HK-2 (cell line): ENCODE results near the gene ITGB2.
A peak's percentile ranks its signal among the peaks of the same experiment; 100 is the strongest.

Experiments
- DNase-seq: peaks from one replicate; pipeline ENCODE4 v3.0.0-alpha.2; 2018; ENCODE audit not compliant: unreplicated experiment

The ITGB2 gene

DNA sequence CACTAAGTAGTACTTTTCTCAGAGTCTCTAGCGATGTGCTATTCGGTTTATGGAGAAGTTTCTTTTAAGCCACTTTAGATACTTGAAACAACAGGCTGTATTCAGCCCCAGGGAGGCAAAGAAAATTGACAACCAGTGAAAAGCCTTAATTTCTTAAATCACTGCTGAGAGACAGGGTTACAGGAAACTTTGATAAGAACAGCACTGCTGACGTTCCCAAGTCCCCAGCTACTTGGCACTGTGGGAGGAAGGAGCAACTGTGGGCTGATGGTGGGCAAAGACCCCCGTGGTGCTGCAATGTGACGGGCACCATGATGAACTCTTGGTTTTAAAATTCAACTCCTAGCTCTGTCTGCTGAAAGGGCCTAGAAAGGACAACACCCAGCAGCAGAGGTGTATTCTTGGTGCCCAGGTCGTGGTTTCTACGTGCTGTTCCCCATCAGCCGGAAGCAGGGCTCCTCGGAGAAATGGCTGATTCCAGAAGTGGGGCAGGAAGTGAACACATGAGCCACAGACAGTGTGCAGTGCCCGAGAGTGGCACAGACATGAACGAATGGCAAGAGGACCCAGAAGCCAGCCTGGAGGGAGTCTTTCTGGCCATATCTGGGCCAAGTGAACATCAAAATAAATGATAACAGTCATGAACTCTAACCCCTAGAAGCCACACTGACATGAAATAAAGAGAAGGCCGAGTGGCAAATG, 52.5 kb downstream of the ITGB2 start:
- no peak for DNase-seq

GRCh38 chr21:44867464-44867863, 53.2 kb downstream of the ITGB2 start:
- no peak for DNase-seq

- no peak for DNase-seq
These were observed 53.9 kb downstream of the ITGB2 start for GRCh38 chr21:44866780-44867179.

DNA sequence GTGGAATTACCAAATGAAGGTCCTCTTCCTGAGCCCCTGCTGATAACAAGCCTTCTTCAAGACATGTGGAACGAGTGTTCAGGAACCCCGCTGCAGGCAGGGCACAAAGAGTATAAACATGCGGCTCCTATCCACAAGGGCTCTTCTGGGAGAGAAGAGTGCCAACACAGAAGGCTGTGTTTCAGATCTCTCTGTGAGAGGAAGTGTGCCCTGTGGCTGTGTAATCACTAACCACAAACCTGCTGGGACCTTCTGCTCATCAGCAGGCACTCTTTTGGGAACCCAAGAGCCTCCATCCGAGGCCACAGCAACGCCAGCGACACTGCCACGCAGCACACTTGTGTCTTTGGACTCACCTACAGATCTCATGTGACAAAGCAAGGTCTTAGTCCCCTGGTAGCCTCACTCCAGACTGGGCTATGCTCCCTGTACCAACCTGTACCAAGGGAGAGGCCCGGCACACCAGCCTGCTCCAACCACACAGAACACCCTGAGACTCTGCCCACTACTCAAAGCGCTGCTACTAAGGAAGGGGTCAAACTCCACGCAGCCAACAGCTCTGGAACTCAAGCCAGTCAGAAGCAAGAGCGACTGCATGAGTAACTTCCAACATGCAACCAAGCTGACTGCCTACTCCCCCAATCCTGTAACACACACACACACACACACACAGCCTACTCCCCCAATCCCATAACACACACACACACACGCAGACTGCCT, 55.0 kb downstream of the ITGB2 start:
- DNase-seq, result no peak

DNA sequence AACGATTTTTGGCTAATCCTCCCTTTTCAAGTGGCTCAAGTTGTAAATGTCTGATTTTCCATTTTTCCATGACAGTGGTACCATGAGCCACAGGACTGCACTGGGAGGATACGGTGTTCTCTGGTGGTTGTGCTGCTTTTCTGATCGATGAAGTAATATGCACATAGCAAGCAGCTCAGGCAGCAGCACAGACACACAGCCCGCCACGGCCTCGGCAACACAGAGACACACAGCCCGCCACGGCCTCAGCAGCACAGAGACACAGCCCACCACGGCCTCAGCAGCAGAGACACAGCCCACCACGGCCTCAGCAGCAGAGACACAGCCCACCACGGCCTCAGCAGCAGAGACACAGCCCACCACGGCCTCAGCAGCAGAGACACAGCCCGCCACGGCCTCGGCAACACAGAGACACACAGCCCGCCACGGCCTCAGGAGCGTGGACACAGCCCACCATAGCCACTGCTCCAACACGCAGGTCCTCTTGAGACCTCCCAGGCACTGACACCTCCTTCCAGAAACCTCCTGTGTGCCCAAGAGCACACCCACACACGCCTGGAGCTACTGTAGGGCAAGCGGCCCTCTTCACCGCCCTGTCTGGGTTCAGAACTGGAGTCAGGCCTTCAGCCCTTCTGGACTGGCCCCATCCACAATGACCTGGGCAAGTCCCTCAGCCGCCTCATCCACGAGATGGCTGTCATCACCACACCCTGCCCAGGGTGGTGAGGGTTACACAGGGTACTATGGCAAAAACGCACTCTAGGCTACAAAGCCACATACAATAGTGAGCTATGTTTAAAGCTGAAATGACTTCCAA, 57.6 kb downstream of the ITGB2 start:
- no peak for DNase-seq

DNA sequence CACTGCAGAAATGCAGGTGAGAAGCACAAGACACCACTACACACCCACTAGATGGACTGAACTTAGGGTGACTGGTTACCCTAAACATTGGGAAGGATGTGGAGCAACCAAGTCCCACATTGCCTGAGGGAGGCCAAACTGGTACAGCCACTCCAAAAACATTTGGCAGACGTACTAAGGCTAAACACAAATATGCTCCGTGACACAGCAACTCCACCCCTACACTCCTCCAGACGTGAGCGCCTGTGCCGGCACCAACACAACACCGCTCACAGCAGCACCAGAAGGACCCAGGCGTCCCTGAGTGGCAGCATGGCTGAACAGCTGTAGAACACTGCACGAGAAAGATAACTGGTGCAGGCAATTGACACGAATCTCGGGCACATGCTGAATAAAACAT, 61.9 kb downstream of the ITGB2 start:
- no peak for DNase-seq

DNA sequence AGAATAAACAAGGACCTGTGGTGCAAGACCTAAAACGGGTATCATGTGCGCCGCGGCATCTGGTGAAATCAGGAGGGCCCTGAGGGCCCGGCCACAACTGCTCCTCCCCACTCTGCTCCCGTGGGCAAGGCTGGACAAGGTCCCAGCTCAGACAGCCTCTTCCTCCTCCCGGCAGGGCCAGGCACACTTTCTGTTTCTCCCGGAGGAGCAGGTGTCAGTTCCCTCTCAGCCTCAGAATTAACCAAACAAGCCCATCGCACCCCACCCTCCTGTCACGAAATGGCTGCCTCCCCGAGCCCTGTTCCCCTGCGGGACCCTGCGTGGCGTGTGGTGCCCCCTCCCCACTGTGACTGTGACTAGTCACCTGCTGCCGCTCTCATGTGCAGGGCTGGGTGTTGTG, 62.4 kb downstream of the ITGB2 start:
- no peak for DNase-seq

DNA sequence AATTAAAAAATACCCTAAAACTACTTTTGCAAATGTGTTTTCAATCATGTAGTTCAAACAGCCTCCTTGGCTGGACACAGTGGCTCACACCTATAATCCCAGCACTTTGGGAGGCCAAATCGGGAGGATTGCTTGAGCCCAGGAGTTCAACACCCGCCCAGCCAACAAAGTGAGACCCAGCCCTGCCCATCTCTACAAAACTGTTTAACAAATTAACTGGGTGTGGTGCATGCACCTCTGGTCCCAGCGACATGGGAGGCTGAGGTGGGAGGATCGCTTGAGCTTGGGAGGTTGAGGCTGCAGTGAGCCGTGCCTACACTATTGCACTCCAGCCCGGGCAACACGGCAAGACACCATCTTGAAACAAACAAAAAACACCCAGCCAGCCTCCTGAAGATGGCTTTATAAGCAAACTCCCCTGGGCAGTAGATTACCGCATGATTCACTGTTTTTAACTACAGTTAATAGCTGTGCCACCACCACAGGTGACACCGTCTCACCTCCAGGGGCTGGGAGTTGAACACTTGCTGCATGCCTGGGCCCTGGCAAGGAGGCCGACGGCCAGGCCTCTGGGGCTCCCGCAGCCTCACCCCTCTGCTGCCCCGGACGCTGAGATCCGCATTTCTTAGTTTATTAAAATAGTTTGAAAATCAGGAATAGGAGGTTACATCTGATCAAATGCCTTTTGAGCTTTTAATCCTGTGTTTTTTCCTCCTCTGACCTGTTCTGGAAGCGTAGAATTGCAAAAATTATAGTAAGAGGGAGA, 63.4 kb downstream of the ITGB2 start:
- no peak for DNase-seq

DNA sequence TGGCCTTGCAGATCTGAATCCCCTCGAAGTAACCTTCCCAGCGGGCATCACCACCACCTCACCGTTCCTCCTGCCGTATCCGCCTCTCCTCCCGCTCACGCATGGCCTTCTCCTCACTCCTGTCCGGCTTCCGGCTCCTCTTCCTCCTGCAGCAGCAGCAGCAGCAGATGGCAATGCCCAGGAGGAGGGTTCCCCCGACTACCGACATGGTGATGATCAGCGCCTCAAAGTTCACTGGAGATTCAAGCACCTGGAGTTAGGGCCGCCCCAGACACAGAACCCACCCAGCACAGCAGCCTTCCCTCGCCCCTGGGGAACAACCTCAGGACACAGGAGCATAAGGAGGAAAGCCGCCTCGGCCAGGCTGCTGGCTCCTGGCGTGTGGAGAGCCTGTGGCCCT, 64.6 kb downstream of the ITGB2 start:
- no peak for DNase-seq

DNA sequence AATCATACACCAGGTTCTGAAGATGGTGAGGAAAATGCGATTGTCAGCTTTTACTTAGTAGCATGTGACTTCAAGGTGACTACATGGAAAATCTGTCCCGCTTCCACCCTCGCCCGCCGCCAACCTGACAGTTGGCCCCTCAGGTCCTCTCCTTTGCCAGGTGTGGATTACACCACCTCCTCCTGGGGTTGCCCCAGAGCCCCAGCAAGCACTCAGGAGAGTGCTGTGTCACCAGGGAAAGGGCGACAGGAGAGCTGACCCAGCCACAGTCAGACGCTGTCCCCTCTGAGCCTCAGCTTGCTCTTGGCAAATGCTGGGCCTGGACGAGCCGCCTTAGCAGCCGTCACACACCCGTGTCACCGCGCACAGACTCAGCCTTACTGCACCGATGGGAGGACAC, 65.1 kb downstream of the ITGB2 start:
- DNase-seq, result no peak

DNA sequence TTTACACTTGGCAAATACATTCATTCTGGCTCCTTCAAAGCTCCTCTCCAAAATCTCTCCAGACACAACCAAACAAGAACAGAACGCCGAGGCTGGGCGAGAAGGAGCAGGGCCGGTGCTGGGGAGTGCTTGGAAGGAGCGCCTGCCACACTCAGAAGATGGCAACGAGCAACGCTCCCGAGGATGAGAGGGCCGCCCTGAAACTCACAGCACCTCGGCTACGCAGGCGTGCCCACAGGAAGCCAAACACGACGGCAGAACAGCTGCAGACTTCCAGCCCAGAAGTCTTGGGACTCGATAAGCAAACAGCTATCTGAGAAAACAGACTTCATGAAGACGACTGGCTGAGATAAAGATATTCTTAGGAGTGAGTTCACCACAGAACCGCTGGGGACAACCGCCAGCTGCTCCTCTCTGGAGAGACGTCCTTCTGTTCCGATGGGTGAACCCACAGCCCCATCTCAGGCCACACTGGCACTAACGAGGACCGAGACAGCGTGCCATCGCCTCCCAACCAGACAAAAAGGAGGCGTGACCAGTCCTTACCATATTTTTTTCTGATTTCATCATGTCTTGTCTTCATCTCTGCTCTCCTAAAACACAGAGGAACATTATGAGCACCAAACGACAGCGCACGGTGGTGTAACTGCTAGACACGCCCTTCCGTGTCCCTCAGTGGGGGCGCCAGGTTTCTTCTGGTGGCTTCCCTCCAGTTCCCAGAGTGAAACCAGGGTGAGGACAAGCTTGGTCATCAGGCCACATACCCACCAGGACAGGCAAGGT, 65.8 kb downstream of the ITGB2 start:
- no peak for DNase-seq

DNA sequence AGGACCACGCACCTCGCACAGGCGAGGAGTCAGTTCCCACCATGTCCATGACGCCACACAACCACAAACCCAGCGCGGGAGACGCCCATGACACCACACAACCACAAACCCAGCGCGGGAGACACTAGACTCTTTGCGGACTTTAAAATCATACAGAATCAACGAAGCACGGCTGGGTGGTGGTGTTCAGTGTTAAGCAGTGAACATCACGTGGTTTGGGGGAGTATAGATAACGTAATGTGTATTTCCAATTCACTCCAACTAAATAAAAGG, 66.4 kb downstream of the ITGB2 start:
- DNase-seq, result no peak

GRCh38 chr21:44853601-44854390, 66.9 kb downstream of the ITGB2 start:
- DNase-seq, result no peak

DNA sequence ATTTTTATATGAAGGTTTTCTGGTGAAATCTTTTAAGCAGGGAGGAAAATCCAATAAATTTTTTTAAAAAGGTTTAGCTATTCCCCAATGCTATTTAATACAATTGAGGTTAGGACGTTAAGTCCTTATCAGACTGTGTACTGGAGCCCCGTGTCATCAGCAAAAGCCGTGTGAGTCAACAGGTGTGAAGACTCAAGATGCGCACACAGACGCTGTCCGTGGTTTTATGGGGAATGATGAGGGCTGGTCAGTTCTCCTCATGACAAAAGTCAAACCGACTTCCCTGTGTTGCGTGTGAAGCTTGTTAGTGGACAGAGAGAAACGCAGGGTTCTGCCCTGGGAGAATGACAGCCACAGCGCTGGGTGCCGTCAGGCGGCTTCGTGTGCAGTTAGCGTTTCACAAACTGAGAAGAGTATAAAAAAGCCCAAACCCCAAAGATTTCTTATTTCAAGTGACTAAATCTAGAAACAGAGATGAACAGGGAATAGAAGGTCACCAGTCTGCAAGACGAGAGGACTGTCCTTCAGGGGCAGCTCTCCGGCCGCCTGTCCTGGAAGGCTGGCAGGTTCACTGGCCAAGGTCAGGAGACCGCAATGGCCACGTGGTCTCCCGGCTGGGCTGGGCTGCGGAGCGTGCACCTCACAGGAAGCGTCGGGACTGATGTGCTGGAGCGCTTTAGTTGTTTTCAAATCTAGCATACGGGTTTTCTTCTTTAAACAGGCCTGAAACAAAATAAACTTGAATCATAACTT, 69.6 kb downstream of the ITGB2 start:
- no peak for DNase-seq

- no peak for DNase-seq
These were observed 70.4 kb downstream of the ITGB2 start for GRCh38 chr21:44850208-44850800.

DNA sequence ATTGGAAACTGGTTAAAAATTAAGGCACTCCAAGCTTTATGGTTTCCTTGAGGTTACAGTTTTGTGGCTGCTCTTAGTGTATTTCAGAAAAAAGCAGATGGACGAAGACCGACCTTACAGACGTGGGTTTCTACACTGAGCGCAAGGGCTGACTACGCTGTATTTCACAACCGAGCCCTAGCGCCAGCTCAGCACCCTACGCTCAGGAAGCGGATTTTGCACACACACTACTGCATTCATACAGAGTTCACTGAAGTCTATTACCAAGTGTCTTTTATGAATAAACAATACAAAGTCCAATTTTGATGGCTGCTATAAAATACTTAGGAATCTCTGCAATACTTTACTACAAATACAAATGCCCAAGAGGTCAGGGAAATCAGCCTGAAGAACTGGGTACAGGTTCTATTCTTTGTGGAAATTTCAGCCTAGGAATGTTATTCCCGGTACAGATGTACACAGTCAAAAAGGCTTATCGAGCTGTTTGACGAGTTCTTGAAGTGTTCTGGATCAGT, 71.0 kb downstream of the ITGB2 start:
- no peak for DNase-seq

DNA sequence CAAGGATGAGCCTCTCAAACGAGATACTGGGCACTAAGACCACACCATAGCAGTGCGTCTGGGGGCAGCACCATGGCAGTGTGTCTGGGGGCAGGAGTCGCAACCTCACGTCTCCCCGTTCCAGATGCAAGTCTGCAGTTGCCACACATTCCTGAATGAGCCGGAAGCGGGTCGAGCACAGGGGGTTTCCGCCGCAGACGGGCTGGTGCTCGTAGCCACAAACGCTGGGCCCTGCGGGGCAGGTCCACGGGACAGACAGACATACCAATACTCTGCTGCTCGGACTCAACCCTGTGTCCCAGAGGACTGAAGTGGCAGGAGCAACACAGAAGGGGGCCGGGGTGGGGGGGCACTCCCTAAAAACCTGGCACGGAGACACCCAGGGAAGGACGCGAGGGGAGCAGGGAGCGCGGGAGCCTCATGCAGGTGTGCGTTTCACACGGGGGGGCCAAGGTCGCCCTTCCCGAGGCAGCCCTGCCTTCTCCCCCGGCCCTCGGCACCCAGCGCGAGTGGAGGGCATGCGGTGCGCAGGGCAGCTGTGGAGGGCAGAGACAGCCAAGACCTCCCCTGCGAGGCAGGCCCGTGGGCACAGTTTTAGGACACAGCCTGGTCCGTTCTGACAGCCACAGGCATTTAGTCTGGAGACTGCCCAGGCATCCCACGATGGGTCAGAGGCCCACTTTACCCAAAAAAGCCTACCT, 71.7 kb downstream of the ITGB2 start:
- no peak for DNase-seq

GRCh38 chr21:44847261-44848056, 73.2 kb downstream of the ITGB2 start:
- DNase-seq, result peak; percentile 24
